H9 (cell line): ENCODE data around the gene FRMD4B. TPM values are rescaled to one million over a fixed set of nuclear protein-coding genes. Genes with fewer than 3 reads are reported as not detected.
A peak's percentile ranks its signal among the peaks of the same experiment; 100 is the strongest.

ENCODE experiments used
- DNase-seq: peaks from one replicate; pipeline ENCODE4 v3.0.0-alpha.2; 2017
- H2AFZ ChIP-seq: one replicate; pipeline ENCODE4 v1.6.1; 2013; ENCODE audit warnings: mild to moderate bottlenecking, low read length, control low read depth, moderate library complexity
- H2AK5ac ChIP-seq: 2 replicates; pipeline ENCODE4 v1.6.1; 2013; ENCODE audit warnings: low read length, control low read depth, mixed read lengths; ENCODE audit not compliant: insufficient read length
- H2BK120ac ChIP-seq: one replicate; pipeline ENCODE4 v1.6.1; 2013; ENCODE audit warnings: low read depth, mild to moderate bottlenecking, low read length, control low read depth, inconsistent platforms; ENCODE audit not compliant: poor library complexity, severe bottlenecking
- H2BK12ac ChIP-seq: 2 replicates; pipeline ENCODE4 v1.6.1; 2013; ENCODE audit warnings: low read length, control low read depth, mixed read lengths, low read depth; ENCODE audit not compliant: insufficient read length
- H2BK15ac ChIP-seq: 2 replicates; pipeline ENCODE4 v1.6.1; 2013; ENCODE audit warnings: low read depth, low read length, control low read depth
- H2BK20ac ChIP-seq: one replicate; pipeline ENCODE4 v1.6.1; 2013; ENCODE audit warnings: low read depth, mild to moderate bottlenecking, low read length, control low read depth, inconsistent platforms; ENCODE audit not compliant: poor library complexity, severe bottlenecking
- H2BK5ac ChIP-seq: 2 replicates; pipeline ENCODE4 v1.6.1; 2013; ENCODE audit warnings: low read length, control low read depth, mixed read lengths; ENCODE audit not compliant: insufficient read length
- H3K14ac ChIP-seq: 2 replicates; pipeline ENCODE4 v1.6.1; 2013; ENCODE audit warnings: low read length, control low read depth; ENCODE audit not compliant: insufficient read depth
- H3K18ac ChIP-seq: 2 replicates; pipeline ENCODE4 v1.6.1; 2013; ENCODE audit warnings: low read depth, mild to moderate bottlenecking, mixed read lengths, low read length, control low read depth; ENCODE audit not compliant: insufficient read length
- H3K23ac ChIP-seq: 2 replicates; pipeline ENCODE4 v1.6.1; 2013; ENCODE audit warnings: low read length, control low read depth, mixed read lengths, low read depth; ENCODE audit not compliant: insufficient read length
- H3K23me2 ChIP-seq: 2 replicates; pipeline ENCODE4 v1.6.1; 2013; ENCODE audit warnings: low read depth, mild to moderate bottlenecking, mixed read lengths, low read length, control low read depth; ENCODE audit not compliant: insufficient read length, poor library complexity, severe bottlenecking
- H3K27ac ChIP-seq: 2 replicates; pipeline ENCODE4 v1.5.1; 2013; ENCODE audit warnings: low read length, control low read depth, mixed read lengths, low read depth; ENCODE audit not compliant: insufficient read length
- H3K27me3 ChIP-seq: 2 replicates; pipeline ENCODE4 v1.6.1; 2013; ENCODE audit warnings: low read length, control low read depth, inconsistent platforms; ENCODE audit not compliant: insufficient read depth
- H3K4ac ChIP-seq: 2 replicates; pipeline ENCODE4 v1.6.1; 2013; ENCODE audit warnings: low read depth, mild to moderate bottlenecking, control low read depth, inconsistent platforms, low read length, moderate library complexity
- H3K4me1 ChIP-seq: 2 replicates; pipeline ENCODE4 v1.6.1; 2013; ENCODE audit warnings: low read length, control low read depth, inconsistent platforms; ENCODE audit not compliant: insufficient read depth
- H3K4me2 ChIP-seq: 2 replicates; pipeline ENCODE4 v1.6.1; 2013; ENCODE audit warnings: low read length, control low read depth, mixed read lengths; ENCODE audit not compliant: insufficient read length, insufficient read depth
- H3K56ac ChIP-seq: 2 replicates; pipeline ENCODE4 v1.6.1; 2013; ENCODE audit warnings: low read depth, mild to moderate bottlenecking, mixed read lengths, low read length, control low read depth; ENCODE audit not compliant: insufficient read length
- H3K79me1 ChIP-seq: 2 replicates; pipeline ENCODE4 v1.6.1; 2013; ENCODE audit warnings: low read depth, mild to moderate bottlenecking, moderate library complexity, low read length, control low read depth, inconsistent platforms; ENCODE audit not compliant: insufficient read depth, poor library complexity, severe bottlenecking
- H3K79me2 ChIP-seq: 2 replicates; pipeline ENCODE4 v1.6.1; 2013; ENCODE audit warnings: low read length, control low read depth, inconsistent platforms; ENCODE audit not compliant: insufficient read depth
- H3K9ac ChIP-seq: 2 replicates; pipeline ENCODE4 v1.6.1; 2013; ENCODE audit warnings: low read length, control low read depth, mixed read lengths; ENCODE audit not compliant: insufficient read length; ENCODE audit errors: extremely low read depth
- H3K9me3 ChIP-seq: one replicate; pipeline ENCODE4 v1.6.1; 2013; ENCODE audit warnings: low read depth, low read length, inconsistent platforms; ENCODE audit not compliant: control insufficient read depth
- H3T11ph ChIP-seq: one replicate; pipeline ENCODE4 v1.6.1; 2013; ENCODE audit warnings: mild to moderate bottlenecking, low read length, control low read depth, inconsistent platforms
- H4K20me1 ChIP-seq: one replicate; pipeline ENCODE4 v1.6.1; 2013; ENCODE audit not compliant: control insufficient read depth, insufficient read length, insufficient read depth
- H4K5ac ChIP-seq: 2 replicates; pipeline ENCODE4 v1.6.1; 2013; ENCODE audit warnings: low read depth, mild to moderate bottlenecking, mixed read lengths, low read length, control low read depth; ENCODE audit not compliant: insufficient read length
- H4K8ac ChIP-seq: replicated peaks from 2 replicates; pipeline ENCODE4 v1.6.1; 2013; ENCODE audit warnings: low read length, control low read depth, mixed read lengths, low read depth; ENCODE audit not compliant: insufficient read length
- H4K91ac ChIP-seq: 2 replicates; pipeline ENCODE4 v1.6.1; 2013; ENCODE audit warnings: low read depth, mild to moderate bottlenecking, moderate library complexity, mixed read lengths, low read length, control low read depth; ENCODE audit not compliant: insufficient read length
- H3K27ac Mint-ChIP-seq, 3 experiments: 2 replicates in 2 of 3; 3 replicates in 1 of 3; pipeline ENCODE4 v1.8.0; 2020 to 2021; ENCODE audit warnings: mixed read lengths in 3 of 3, mild to moderate bottlenecking in 1 of 3, moderate library complexity in 1 of 3
- H3K27me3 Mint-ChIP-seq: 2 replicates; pipeline ENCODE4 v1.8.0; 2021; ENCODE audit warnings: low read depth, mild to moderate bottlenecking, moderate library complexity, mixed read lengths
- H3K36me3 Mint-ChIP-seq, 3 experiments: 2 replicates in 2 of 3; 3 replicates in 1 of 3; pipeline ENCODE4 v1.8.0; 2020 to 2021; ENCODE audit warnings: low read depth in 3 of 3, mixed read lengths in 3 of 3; ENCODE audit not compliant: insufficient read depth in 1 of 3
- H3K4me1 Mint-ChIP-seq, 2 experiments: 2 replicates each; pipeline ENCODE4 v1.8.0; 2020; ENCODE audit warnings: mixed read lengths in 2 of 2
- H3K4me3 Mint-ChIP-seq, 2 experiments: 2 replicates in 1 of 2; 3 replicates in 1 of 2; pipeline ENCODE4 v1.8.0; 2020 to 2021; ENCODE audit warnings: mild to moderate bottlenecking in 2 of 2, mixed read lengths in 2 of 2, moderate library complexity in 1 of 2
- H3K9me3 Mint-ChIP-seq, 2 experiments: 2 replicates in 1 of 2; 3 replicates in 1 of 2; pipeline ENCODE4 v1.8.0; 2020; ENCODE audit warnings: mild to moderate bottlenecking in 2 of 2, mixed read lengths in 2 of 2, moderate library complexity in 1 of 2
- CTCF ChIP-seq: fragments of 200-600 bp; sonication (generic); conservative IDR thresholded peaks from 3 replicates; pipeline ENCODE4 v1.8.0; 2021; ENCODE audit warnings: antibody characterized with exemption, mild to moderate bottlenecking
- WGBS: extraction: QIAGEN DNeasy Blood & Tissue Kit; methylation state at CpG from one replicate; pipeline ENCODE4 v1.1.7; 2013; ENCODE audit warnings: missing lambda C conversion rate, low lambda C conversion rate, mixed read lengths; ENCODE audit not compliant: insufficient read length; ENCODE audit errors: extremely low coverage; 5-methylcytosine and 5-hydroxymethylcytosine counted together
- total RNA-seq: library from RNA; stranded (reverse); gene quantifications from 2 replicates; pipeline ENCODE4 v1.2.1, GENCODE V29; 2021

The FRMD4B gene
- total RNA-seq, 1 experiment from 2014 or later, result 3.4 TPM

GRCh38 chr3:69328103-69328962 is 57.6 kb downstream of the FRMD4B start:
- Histone ChIP-seq H2BK12ac (no peak overlapping the region), H3K27me3 (no peaks in the 10 kb centered on the region), H3K27ac (no peak overlapping the region), H3K23me2 (no peaks in the 10 kb centered on the region), H2BK20ac (no peak overlapping the region), H3K9me3 (no peaks in the 10 kb centered on the region), H2BK120ac (no peak overlapping the region), H3K79me2 (no peaks in the 10 kb centered on the region), H2BK5ac (no peak overlapping the region), H4K91ac (no peak overlapping the region), H3K79me1 (no peaks in the 10 kb centered on the region), H3K56ac (no peak overlapping the region), H3K23ac (no peak overlapping the region), H3K9ac (no peak overlapping the region), H2AK5ac (no peak overlapping the region), H3K4ac (no peak overlapping the region), H4K5ac (no peak overlapping the region), H3K18ac (no peak overlapping the region), H3K4me2 (no peak overlapping the region), H2BK15ac (no peak overlapping the region), H3T11ph (no peak overlapping the region), H4K20me1 (no peaks in the 10 kb centered on the region), H4K8ac (no peak overlapping the region), H3K4me1 (no peaks in the 10 kb centered on the region), H2AFZ (no peak overlapping the region), H3K14ac (no peak overlapping the region)
- Mint-ChIP-seq H3K36me3 (no peaks in the 10 kb centered on the region), H3K27ac (peak overlapping the region in 1 of 3 experiments; percentile 45; a peak in 1 of 7 replicates), H3K4me3 (no peak overlapping the region), H3K27me3 (no peaks in the 10 kb centered on the region), H3K9me3 (no peaks in the 10 kb centered on the region), H3K4me1 (peaks cover 0 to 6% of the 10 kb centered on the region in 2 experiments; a peak in 2 of 4 replicates)
- no peak for TF ChIP-seq CTCF
- WGBS, result no CpG with 5 or more reads among the region's 4 CpGs
- DNase-seq, result no peak
